ENCODE results near the gene PKLR. TPM values are rescaled to one million over a fixed set of nuclear protein-coding genes. Genes with fewer than 3 reads are reported as not detected.

PKLR gene
- total RNA-seq (2021) = 0.13 TPM in 1 of 2 replicates, not detected in the other
- long read RNA-seq, partial matches to known transcripts = 0 of 1 reads
- long read RNA-seq, other reads (novel, unspliced or antisense) = 1 of 1 reads

DNA sequence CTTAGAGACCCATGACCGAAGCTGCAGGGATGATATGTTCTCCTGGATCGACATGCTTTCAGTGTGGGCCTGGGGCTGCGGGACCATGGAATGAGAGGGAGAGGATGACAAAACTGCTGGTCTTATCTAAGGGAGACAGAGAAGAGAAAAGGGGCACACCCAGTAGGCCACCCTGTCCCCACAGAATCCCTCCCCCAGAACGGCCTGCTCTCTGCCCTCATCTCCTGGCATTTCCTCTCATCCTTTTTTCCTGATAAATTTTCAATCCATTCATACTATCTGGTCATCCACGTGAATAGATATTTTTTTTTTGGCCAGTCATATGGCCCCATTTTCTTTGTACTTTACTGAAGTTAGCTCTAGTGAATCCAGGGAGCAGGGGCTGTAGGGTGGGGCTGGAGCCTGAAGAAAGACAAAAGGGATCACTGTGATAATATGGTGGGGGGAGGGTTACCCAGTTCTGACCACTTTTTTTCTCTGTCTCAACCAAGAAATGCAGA is at the start of gene PKLR:
Gene PKLR, minus strand, starts transcription at position 97 of the 500 bp plus-strand sequence. Its CDS starts 43 bp downstream, at position 54.
- H2AK5ac ChIP-seq (ENCODE audit: insufficient read length, low read length) = no peak within 1 kb of the TSS
- H4K20me1 ChIP-seq (ENCODE audit: control insufficient read depth, insufficient read depth, insufficient read length) = no peaks in the 10 kb centered on the region
- Mint-ChIP-seq H3K27ac (no peak within 1 kb of the TSS), H3K9me3 (no peaks in the 10 kb centered on the region; a peak in 1 of 5 replicates), H3K4me3 (no peak within 1 kb of the TSS; a peak in 1 of 5 replicates), H3K36me3 (ENCODE audit: insufficient read depth in 1 of 3, low read depth in 3 of 3) (no peaks in the 10 kb centered on the region), H3K4me1 (peaks cover 12 to 23% of the 10 kb centered on the region in 2 experiments), H3K27me3 (ENCODE audit: low read depth) (peaks cover 2% of the 10 kb centered on the region)
- no peak within 1 kb of the TSS for H2AFZ ChIP-seq (ENCODE audit: low read length)
- no peaks in the 10 kb centered on the region for H3K27me3 ChIP-seq (ENCODE audit: insufficient read depth, low read length)
- H3K79me2 ChIP-seq (ENCODE audit: insufficient read depth, low read length) = no peaks in the 10 kb centered on the region
- no peak within 1 kb of the TSS for H2BK120ac ChIP-seq (ENCODE audit: low read depth, low read length, poor library complexity, severe bottlenecking)
- H2BK15ac ChIP-seq (ENCODE audit: low read depth, low read length) = no peak within 1 kb of the TSS
- no peak within 1 kb of the TSS for H4K5ac ChIP-seq (ENCODE audit: insufficient read length, low read depth, low read length)
- no peak within 1 kb of the TSS for H4K8ac ChIP-seq (replicated peaks; ENCODE audit: insufficient read length, low read depth, low read length)
- H4K91ac ChIP-seq (ENCODE audit: insufficient read length, low read depth, low read length) = no peak within 1 kb of the TSS
- H3K4me2 ChIP-seq (ENCODE audit: insufficient read depth, insufficient read length, low read length) = no peak within 1 kb of the TSS
- H3K56ac ChIP-seq (ENCODE audit: insufficient read length, low read depth, low read length) = no peak within 1 kb of the TSS
- no peak within 1 kb of the TSS for H3T11ph ChIP-seq (ENCODE audit: low read length)
- no peaks in the 10 kb centered on the region for H3K9me3 ChIP-seq (ENCODE audit: control insufficient read depth, low read depth, low read length)
- H3K14ac ChIP-seq (ENCODE audit: insufficient read depth, low read length) = no peak within 1 kb of the TSS
- H3K18ac ChIP-seq (ENCODE audit: insufficient read length, low read depth, low read length) = no peak within 1 kb of the TSS
- no peak within 1 kb of the TSS for H2BK20ac ChIP-seq (ENCODE audit: low read depth, low read length, poor library complexity, severe bottlenecking)
- H2BK5ac ChIP-seq (ENCODE audit: insufficient read length, low read length) = no peak within 1 kb of the TSS
- no peak within 1 kb of the TSS for H2BK12ac ChIP-seq (ENCODE audit: insufficient read length, low read depth, low read length)
- TF ChIP-seq, protein P1, sequence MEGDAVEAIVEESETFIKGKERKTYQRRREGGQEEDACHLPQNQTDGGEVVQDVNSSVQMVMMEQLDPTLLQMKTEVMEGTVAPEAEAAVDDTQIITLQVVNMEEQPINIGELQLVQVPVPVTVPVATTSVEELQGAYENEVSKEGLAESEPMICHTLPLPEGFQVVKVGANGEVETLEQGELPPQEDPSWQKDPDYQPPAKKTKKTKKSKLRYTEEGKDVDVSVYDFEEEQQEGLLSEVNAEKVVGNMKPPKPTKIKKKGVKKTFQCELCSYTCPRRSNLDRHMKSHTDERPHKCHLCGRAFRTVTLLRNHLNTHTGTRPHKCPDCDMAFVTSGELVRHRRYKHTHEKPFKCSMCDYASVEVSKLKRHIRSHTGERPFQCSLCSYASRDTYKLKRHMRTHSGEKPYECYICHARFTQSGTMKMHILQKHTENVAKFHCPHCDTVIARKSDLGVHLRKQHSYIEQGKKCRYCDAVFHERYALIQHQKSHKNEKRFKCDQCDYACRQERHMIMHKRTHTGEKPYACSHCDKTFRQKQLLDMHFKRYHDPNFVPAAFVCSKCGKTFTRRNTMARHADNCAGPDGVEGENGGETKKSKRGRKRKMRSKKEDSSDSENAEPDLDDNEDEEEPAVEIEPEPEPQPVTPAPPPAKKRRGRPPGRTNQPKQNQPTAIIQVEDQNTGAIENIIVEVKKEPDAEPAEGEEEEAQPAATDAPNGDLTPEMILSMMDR (conservative IDR thresholded peaks at IDR 0.05) = no peak
- H3K4me1 ChIP-seq (ENCODE audit: insufficient read depth, low read length) = no peaks in the 10 kb centered on the region; the same call in 1 of the 2 replicates
- WGBS (ENCODE audit: extremely low coverage, insufficient read length, low lambda C conversion rate) = no CpG with 5 or more reads among the region's 5 CpGs
- H3K9ac ChIP-seq (ENCODE audit: extremely low read depth, insufficient read length, low read length) = no peak within 1 kb of the TSS
- no peak for DNase-seq
- H3K79me1 ChIP-seq (ENCODE audit: insufficient read depth, low read depth, low read length, poor library complexity, severe bottlenecking) = no peaks in the 10 kb centered on the region
- H3K4ac ChIP-seq (ENCODE audit: low read depth, low read length) = no peak within 1 kb of the TSS
- no peak within 1 kb of the TSS for H3K27ac ChIP-seq (ENCODE audit: insufficient read length, low read depth, low read length)
- no peak within 1 kb of the TSS for H3K23ac ChIP-seq (ENCODE audit: insufficient read length, low read depth, low read length)
- H3K23me2 ChIP-seq (ENCODE audit: insufficient read length, low read depth, low read length, poor library complexity, severe bottlenecking) = no peaks in the 10 kb centered on the region
